GM21526 (cell line): ENCODE data around the gene GSTA1.
"Not testable (repeated sequence)": the region's sequence is repeated elsewhere in the genome, so short reads cannot be mapped to it uniquely, and the experiment has no call there.

ENCODE experiments used
- ATAC-seq: cut with Tn5 transposase; IDR thresholded peaks from one replicate; pipeline ENCODE4 v1.9.1; 2021; ENCODE audit warnings: moderate library complexity; ENCODE audit not compliant: unreplicated experiment, low FRiP score

The GSTA1 gene

GRCh38 chr6:52759085-52759484 is 44.5 kb downstream of the GSTA1 start:
- ATAC-seq, result no peak

DNA sequence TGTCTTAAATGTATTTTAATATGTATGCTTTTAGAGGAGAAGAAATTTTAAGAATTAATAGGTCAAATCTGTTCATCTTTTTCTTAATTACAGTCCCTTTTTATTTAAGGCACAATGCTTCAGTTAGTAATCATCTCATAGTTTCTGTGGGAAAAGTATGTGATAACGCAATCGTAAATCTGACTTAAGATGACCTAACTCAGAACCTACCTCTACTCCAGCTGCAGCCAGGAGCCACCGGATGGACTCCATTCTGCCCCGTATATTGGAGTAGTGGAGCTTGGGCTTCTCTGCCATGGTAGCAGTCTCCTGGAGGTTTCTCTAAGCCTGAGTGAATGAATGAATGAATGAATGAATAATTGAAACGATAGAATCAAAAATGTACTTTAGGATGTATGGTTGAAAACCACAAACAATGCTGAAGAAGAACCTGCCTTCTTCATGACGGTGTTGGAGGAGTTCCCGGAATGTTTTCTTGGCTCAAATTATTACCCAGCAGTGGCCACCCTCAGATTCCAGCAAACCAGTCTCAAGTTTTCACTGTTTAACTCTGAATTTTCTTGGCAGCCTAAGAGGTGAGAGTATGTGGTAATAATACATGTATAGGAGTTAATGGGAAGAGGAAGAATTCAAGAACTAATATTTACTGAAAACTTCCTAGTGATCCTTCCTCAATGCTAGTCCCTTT is 45.8 kb downstream of the GSTA1 start:
- ATAC-seq, result not testable (repeated sequence)

GRCh38 chr6:52754443-52754842 is 49.2 kb downstream of the GSTA1 start:
- no peak for ATAC-seq

- ATAC-seq, result not testable (repeated sequence)
Measured at GRCh38 chr6:52753137-52753536, 50.5 kb downstream of the GSTA1 start.

DNA sequence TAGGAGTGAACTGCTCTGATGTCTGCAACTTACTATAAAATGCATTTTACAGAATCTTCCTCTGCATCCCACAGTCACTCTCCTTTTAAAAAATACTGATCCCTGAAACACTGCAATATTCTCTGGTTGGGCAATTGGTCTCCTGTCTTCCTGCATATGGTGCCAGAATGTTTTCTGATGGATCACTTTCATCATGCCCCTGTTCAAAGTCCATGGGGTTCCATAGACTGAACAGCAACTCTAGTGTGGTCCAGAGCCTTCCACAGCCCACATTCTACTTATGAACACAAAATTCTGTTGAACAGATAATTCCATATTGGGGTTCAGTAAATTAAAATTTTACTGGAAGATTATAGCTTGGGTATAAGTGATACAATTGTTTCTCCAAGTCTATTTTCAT is 51.3 kb downstream of the GSTA1 start:
- ATAC-seq, result no peak

GRCh38 chr6:52749556-52750152 is 54.0 kb downstream of the GSTA1 start:
- no peak for ATAC-seq

GRCh38 chr6:52747301-52747700 is 56.3 kb downstream of the GSTA1 start:
- ATAC-seq, result not testable (repeated sequence)

DNA sequence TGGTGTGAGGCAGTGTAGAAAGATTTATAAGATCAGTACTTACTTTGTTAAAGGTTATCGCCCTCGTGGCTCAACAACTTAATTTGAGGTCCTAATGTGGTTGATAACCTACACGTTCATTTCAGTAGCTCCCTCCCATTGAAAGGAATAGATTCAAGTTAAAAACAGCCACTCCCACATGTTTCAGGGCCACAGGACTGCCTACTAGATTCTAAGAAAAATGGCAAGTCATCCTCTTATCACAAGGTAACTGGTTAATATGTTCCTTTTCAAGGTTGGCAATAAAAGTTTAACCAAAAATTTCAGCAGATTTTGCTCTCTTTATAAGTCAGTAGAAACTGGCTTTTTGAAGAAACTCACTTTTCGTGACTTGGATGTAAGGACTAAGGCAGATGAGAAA is 57.4 kb downstream of the GSTA1 start:
- ATAC-seq, result no peak

- no peak for ATAC-seq
Measured at GRCh38 chr6:52745764-52746201, 57.8 kb downstream of the GSTA1 start.

GRCh38 chr6:52741872-52742271 is 61.7 kb downstream of the GSTA1 start:
- no peak for ATAC-seq
